NCI-H69 (cell line): ENCODE data around the gene RIF1.

Source experiments
- DNase-seq: peaks from one replicate; lab custom pipeline; 2025; lab: John Stamatoyannopoulos, UW

The RIF1 gene

DNA sequence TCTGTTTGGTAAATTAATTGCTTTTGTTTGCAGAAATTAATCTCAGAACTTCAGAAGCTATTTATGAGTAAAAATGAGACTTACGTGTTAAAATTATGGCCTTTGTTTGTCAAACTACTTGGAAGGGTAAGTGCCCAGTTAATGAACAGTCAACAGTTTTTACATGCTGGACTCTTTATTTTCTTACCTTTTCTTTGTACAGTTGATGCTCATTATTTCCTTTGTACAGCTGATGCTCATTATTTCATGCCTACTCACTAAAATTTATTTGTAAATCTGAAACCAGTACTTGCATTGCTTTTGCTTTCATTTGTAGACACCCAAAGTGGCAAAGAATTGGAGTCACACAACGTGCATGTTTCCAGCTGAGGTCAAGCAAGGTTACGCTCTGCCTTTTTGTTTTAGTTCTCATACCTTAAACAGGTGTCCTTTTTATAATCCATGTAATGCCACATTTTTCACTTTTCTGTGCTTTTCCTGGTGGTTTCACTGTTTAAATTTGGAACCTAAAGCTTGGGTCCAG is 13.3 kb downstream of the RIF1 start:
- DNase-seq = no peak

DNA sequence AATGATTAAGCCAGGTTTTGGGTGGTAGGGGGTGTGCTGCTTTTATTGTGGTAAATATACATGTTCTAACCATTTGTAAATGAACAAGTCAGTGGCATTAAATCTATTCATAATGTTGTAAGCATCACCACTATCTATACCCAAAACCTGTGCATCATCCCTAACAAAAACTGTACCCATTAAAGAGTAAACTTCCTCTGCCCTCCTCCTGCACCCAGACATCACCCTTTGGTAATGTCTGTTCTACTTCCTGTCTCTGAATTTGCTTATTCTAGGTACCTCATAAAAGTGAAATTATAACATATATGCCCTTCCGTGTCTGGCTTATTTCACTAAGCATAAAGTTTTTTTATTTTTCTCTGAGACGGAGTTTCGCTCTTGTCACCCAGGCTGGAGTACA is 14.1 kb downstream of the RIF1 start:
- DNase-seq = no peak

- DNase-seq = peak; percentile 1
These were observed 27.9 kb downstream of the RIF1 start for GRCh38 chr2:151437630-151438029.

- DNase-seq = no peak
These were observed 28.8 kb downstream of the RIF1 start for GRCh38 chr2:151438506-151438905.

- DNase-seq = no peak
These were observed 29.4 kb downstream of the RIF1 start for GRCh38 chr2:151439127-151439526.

DNA sequence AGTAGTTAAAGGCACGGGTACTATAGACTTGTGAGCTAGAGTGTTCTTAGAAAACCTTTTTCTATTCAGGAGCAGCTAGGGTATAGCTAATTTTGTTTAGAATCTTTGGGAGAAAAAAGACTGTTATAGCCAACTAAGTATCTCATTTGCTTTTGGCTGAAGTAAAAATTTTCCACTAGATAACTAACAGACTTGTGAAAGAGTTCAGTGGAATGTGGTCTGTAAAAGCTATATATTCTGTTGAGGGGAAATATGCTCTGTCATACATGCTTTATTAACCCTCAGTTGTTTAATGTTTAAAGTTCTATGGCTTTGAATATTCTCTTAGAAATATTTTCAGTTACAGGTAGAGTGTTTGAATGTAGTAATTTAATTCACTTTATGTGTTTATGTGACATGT is 49.7 kb downstream of the RIF1 start:
- DNase-seq = no peak

GRCh38 chr2:151465771-151466170 is 56.1 kb downstream of the RIF1 start:
- DNase-seq = no peak

DNA sequence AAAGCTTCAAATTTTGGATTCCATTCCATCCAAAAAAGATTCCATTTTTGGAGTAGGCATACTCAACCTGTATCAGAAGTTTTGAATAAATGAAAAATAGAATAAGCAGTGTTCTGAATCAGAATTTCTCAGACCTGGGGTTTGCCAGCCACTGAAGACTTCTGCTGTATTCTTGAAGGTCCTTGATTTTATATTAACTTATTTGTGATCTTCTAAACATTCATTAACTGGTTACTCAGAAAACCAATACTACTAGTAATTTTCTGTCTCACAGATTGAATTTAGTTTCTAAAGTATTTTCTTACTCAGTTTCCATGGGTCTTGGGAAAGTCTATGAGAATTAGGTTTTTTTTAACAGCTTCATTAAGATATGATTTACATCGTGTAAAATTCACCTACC is 60.9 kb downstream of the RIF1 start:
- no peak for DNase-seq

GRCh38 chr2:151472966-151473365 is 63.3 kb downstream of the RIF1 start:
- no peak for DNase-seq

DNA sequence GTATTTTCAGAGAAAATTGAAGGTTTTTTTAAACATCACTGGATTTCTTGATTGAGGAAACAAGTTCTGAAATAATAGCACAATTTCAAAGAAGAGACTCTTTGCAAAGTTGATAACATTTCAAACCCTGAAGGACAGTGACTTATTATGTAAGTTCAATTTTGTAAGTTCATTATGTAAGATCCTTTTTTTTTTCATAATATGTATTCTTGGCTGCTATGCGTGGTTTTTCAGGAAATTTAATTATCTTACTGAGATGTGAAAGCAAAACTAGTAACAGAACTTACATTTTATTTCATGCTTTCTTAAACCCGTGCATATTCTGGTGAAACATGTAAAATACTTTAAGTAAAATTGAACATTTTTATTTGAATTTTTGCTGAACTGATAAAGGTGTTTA is 65.4 kb downstream of the RIF1 start:
- DNase-seq = no peak

DNA sequence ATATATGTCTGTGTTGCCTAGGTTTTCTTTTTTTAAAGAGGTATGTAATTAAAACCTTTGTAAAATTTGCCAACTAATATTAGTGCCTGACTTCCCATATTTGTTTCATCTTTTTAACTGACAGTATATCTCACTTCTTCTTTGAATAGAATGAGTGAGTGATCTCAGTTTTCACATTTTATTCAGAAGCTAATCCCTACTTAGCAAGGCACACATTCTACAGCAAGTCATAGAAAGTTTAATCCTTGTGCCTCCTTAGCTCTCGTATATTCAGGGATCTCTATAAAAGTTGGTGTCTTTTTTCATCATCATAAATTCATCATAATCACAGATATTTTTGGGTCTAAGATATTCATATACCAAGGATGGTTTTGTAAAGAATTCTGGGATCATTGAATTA is 66.6 kb downstream of the RIF1 start:
- DNase-seq = no peak

DNA sequence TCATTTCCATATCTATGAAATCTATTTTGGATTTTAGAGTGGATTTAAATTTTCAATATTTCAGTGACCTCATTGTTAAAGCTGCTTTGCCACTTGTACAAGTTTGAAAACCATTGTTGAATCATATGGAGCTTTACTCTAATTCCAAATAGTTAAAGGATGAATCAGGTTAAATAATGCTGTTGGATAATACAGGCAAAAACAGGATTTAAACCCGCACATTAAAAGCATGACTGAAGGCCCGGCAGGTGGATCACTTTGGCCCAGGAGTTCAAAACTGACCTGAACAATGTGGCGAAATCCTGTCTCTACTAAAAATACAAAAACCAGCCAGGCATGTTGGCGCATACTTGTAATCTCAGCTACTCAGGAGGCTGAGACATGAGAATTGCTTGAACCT is 68.3 kb downstream of the RIF1 start:
- DNase-seq = no peak

DNA sequence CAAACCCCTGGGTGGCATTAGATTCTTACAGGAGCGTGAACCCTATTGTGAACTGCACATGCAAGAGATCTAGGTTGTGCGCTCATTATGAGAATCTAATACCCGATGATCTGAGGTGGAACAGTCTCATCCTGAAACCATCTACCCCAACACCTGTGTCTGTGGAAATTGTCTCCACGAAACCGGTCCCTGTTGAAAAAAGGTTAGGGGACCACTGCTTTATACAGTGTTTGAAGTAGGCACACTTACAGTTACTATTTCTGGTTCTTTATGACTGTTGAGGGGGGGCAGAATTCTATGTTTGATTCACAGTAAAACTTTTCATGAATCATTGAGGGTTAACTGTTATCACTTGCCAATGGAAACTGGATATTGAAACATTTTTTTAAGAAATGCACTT is 72.0 kb downstream of the RIF1 start:
- DNase-seq = no peak

GRCh38 chr2:151482171-151482725 is 72.5 kb downstream of the RIF1 start:
- no peak for DNase-seq

GRCh38 chr2:151483546-151483945 is 73.8 kb downstream of the RIF1 start:
- no peak for DNase-seq

DNA sequence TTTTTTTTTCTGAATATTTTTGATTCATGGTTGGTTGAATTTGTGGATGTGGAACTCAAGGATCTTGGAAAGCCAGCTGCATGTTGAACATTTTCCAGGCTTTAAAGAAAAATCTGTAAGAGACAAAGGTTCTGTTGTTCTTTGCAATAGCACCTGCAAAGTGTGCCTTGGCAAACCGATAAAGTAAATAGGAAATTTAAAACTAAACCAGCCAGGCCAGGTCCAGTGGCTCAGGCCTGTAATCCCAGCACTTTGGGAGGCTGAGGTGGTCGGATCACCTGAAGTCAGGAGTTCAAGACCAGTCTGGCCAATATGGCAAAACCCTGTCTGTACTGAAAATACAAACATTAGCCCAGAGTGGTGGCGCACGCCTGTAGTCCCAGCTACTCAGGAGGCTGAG is 74.4 kb downstream of the RIF1 start:
- DNase-seq = no peak

DNA sequence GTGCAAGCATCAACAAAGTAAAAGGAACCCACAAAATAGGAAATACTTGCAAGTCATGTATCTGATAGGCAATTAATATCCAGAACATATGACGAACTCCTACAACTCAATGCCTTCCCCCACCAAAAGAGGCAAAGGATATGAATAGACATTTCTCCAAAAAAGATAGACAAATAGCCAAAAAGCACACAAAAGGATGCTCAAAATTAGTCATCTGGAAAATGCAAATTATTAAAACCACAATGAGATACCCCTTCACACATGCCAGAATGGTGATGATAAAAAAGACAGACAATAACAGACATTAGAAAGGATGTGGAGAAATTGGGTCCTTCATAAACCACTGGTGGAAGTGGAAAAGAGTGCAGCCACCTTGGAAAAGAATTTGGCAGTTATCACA is 76.4 kb downstream of the RIF1 start:
- DNase-seq = no peak

GRCh38 chr2:151490276-151490675 is 80.6 kb downstream of the RIF1 start:
- no peak for DNase-seq

- no peak for DNase-seq
These were observed 81.8 kb downstream of the RIF1 start for GRCh38 chr2:151491496-151491895.

- no peak for DNase-seq
These were observed 88.5 kb downstream of the RIF1 start for GRCh38 chr2:151498178-151498577.

DNA sequence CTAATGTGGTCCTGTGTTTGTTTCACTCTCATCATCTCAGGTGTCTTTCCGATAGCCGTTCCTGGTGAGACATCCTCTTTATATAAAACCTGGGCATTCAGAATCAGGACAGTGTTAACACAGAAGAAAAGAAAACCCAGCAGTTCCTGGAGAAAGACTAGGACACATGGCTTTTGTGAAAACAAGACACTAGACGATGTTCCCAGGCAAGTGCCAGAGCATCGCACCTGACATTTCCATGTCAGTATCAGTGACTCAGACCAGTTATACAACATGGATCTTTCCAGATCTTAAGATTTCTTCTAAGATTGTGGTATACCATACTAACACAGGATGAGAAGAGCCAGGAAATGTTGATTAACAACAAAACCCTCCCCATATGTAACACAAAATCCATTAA is 96.5 kb downstream of the RIF1 start:
- DNase-seq = no peak

DNA sequence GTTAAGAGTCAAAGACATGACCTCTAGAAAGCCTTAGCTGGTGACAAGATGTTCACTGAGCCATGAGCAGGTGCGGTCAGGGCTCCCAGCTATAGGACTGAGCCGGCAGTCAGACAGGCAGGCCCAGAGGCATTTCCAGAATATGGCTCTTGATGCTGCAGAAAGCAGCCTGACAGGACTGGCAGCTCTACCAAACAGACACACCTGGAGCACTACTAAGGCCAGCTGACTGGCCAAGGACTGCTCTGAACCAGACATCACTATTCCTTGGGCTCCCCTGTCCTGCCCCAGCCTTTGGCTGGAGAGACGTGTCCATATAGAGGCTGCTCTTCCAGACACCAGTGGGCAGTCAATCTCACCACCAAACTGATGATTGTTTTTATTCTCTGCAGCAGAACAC is 98.8 kb downstream of the RIF1 start:
- no peak for DNase-seq

GRCh38 chr2:151518802-151519201 is 109.1 kb downstream of the RIF1 start:
- no peak for DNase-seq

- DNase-seq = no peak
These were observed 111.3 kb downstream of the RIF1 start for GRCh38 chr2:151520976-151521375.

GRCh38 chr2:151522556-151522955 is 112.9 kb downstream of the RIF1 start:
- DNase-seq = no peak
